ENCODE results near the gene NLGN4X. TPM values are rescaled to one million over a fixed set of nuclear protein-coding genes. Genes with fewer than 3 reads are reported as not detected.

Gene NLGN4X
- total RNA-seq, 2 donors from 2014 or later, result 0.66 to 1.0 TPM

DNA sequence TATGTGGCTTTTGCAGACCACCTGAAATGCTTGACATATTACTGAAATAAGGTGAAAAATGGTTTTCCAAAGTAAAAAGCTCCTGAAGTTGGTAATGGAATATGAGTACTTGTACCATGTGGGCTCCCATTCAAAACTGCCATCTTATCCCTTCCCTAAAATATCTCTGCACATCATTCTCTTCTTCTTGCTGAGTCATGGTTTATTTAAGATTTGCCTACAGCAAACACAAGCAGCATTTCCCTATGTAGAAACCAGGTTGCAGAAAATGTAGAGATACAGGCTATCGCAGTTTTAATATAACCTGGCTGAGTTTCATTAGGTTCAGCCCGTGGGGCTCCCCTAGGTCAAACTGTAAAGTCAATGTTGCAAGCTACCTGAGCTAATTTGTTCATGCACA, 270.1 kb downstream of the NLGN4X start:
- Histone ChIP-seq H3K9me3 (no peaks in the 10 kb centered on the region), H3K4me3 (no peak overlapping the region), H3K27me3 (no peaks in the 10 kb centered on the region), H3K27ac (no peak overlapping the region), H3K36me3 (replicated peaks in 1 of 2; ENCODE audit: insufficient read depth in 1 of 2, low read depth in 2 of 2) (no peaks in the 10 kb centered on the region), H3K4me1 (no peaks in the 10 kb centered on the region)
- 46 to 69% methylated on average over 2 of the region's 2 CpGs for WGBS, 2 donors
- TF ChIP-seq, protein P1, sequence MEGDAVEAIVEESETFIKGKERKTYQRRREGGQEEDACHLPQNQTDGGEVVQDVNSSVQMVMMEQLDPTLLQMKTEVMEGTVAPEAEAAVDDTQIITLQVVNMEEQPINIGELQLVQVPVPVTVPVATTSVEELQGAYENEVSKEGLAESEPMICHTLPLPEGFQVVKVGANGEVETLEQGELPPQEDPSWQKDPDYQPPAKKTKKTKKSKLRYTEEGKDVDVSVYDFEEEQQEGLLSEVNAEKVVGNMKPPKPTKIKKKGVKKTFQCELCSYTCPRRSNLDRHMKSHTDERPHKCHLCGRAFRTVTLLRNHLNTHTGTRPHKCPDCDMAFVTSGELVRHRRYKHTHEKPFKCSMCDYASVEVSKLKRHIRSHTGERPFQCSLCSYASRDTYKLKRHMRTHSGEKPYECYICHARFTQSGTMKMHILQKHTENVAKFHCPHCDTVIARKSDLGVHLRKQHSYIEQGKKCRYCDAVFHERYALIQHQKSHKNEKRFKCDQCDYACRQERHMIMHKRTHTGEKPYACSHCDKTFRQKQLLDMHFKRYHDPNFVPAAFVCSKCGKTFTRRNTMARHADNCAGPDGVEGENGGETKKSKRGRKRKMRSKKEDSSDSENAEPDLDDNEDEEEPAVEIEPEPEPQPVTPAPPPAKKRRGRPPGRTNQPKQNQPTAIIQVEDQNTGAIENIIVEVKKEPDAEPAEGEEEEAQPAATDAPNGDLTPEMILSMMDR (IDR thresholded peaks at IDR 0.05), result no peak
- no peak for TF ChIP-seq POLR2A (IDR thresholded peaks at IDR 0.05)
- ATAC-seq, result no peak
- intact Hi-C loops (cut with DNase I), result no loop called here
- no peak for DNase-seq

- Histone ChIP-seq H3K27ac (no peak overlapping the region), H3K36me3 (replicated peaks in 1 of 2; ENCODE audit: insufficient read depth in 1 of 2, low read depth in 2 of 2) (no peaks in the 10 kb centered on the region), H3K4me3 (no peak overlapping the region), H3K9me3 (no peaks in the 10 kb centered on the region), H3K4me1 (no peaks in the 10 kb centered on the region), H3K27me3 (no peaks in the 10 kb centered on the region)
- ATAC-seq (no peak), DNase-seq (no peak)
- TF ChIP-seq POLR2A (IDR thresholded peaks at IDR 0.05), result no peak
- TF ChIP-seq, protein P1 (IDR thresholded peaks at IDR 0.05), result no peak
- 33 to 50% methylated on average over 3 of the region's 3 CpGs for WGBS, 2 donors
- intact Hi-C loops (cut with DNase I), result no loop called here
Observed at GRCh38 chrX:5957506-5957905, 271.2 kb downstream of the NLGN4X start.

DNA sequence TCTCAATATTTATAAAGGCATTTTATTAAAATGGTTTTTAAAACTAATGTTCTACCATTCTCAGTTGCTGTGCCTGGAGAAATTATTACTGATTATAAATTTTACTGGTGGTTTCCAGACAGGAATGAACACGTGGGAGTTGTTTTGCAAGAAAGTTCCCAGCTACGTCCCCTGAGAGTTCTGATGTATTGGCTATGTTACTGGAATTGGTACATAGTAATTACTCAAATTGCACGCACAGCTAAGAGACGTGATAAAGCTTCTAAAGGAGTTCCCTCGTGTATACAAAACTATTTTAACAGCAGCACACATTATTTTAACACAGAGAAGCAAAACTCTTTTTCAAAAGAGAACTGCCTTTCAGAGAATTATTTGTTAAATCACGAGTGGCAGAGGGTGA, 292.2 kb downstream of the NLGN4X start:
- 7 to 16% methylated on average over 6 of the region's 6 CpGs for WGBS, 2 donors
- intact Hi-C loops (cut with DNase I), result no loop called here
- H3K27me3 ChIP-seq, result no peaks in the 10 kb centered on the region
- ATAC-seq, result peak; percentile 30
- no peak overlapping the region for H3K4me3 ChIP-seq
- TF ChIP-seq POLR2A (IDR thresholded peaks at IDR 0.05), result no peak
- TF ChIP-seq, protein P1 (IDR thresholded peaks at IDR 0.05), result no peak
- H3K27ac ChIP-seq, result no peak overlapping the region
- no peaks in the 10 kb centered on the region for H3K4me1 ChIP-seq
- no peaks in the 10 kb centered on the region for H3K9me3 ChIP-seq
- H3K36me3 ChIP-seq (replicated peaks in 1 of 2; ENCODE audit: insufficient read depth in 1 of 2, low read depth in 2 of 2), result no peaks in the 10 kb centered on the region
- peak in 1 of 4 donors; percentile 9 for DNase-seq

DNA sequence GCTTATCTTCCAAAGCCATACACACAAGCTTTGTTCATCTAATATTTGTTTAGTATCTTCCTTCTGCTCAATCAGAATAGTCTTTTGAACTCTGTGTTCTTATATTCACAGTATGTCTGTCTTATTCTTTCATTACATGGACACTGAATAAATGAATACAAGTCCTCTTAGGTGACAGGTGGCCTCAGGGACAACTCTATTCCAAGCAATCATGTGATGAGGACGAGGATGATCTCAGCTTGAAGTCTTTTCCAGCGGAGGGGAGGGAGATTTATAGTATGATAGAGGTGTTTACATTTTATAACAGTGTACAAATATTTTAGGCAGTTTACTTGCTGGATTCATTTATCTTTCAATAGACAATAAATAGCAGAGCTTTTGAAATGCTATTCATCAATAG, 300.4 kb downstream of the NLGN4X start:
- Histone ChIP-seq H3K4me1 (no peaks in the 10 kb centered on the region), H3K9me3 (no peaks in the 10 kb centered on the region), H3K27ac (no peak overlapping the region), H3K27me3 (no peaks in the 10 kb centered on the region), H3K4me3 (no peak overlapping the region), H3K36me3 (replicated peaks in 1 of 2; ENCODE audit: insufficient read depth in 1 of 2, low read depth in 2 of 2) (no peaks in the 10 kb centered on the region)
- 43 to 50% methylated on average over 2 of the region's 2 CpGs for WGBS, 2 donors
- TF ChIP-seq, protein P1 (IDR thresholded peaks at IDR 0.05), result no peak
- no peak for TF ChIP-seq POLR2A (IDR thresholded peaks at IDR 0.05)
- ATAC-seq, result no peak
- intact Hi-C loops (cut with DNase I), result no loop called here
- DNase-seq, result no peak

GRCh38 chrX:5916945-5917344, 311.7 kb downstream of the NLGN4X start:
- ATAC-seq (no peak), DNase-seq (no peak)
- no peaks in the 10 kb centered on the region for H3K9me3 ChIP-seq
- intact Hi-C loops (cut with DNase I), result no loop called here
- no peak overlapping the region for H3K4me3 ChIP-seq
- no peak overlapping the region for H3K27ac ChIP-seq
- WGBS, 2 donors, result 67 to 71% methylated on average over 5 of the region's 5 CpGs
- TF ChIP-seq, protein P1 (IDR thresholded peaks at IDR 0.05), result no peak
- no peak for TF ChIP-seq POLR2A (IDR thresholded peaks at IDR 0.05)
- H3K36me3 ChIP-seq (replicated peaks in 1 of 2; ENCODE audit: insufficient read depth in 1 of 2, low read depth in 2 of 2), result no peaks in the 10 kb centered on the region
- no peaks in the 10 kb centered on the region for H3K4me1 ChIP-seq
- H3K27me3 ChIP-seq, result no peaks in the 10 kb centered on the region

Data from body of pancreas (tissue), 4 donors.